ENCODE measurements around the gene ZBTB2.
"Not testable (repeated sequence)": the region's sequence is repeated elsewhere in the genome, so short reads cannot be mapped to it uniquely, and the experiment has no call there.

GRCh38 chr6:151382631-151383030 is 8.7 kb downstream of the ZBTB2 start:
- TF ChIP-seq CTCF, POLR2A, POLR2AphosphoS5, EP300 (IDR thresholded peaks at IDR 0.05): not testable (repeated sequence)

Data from upper lobe of left lung (tissue), 4 donors.